NCI-H1048 (cell line): ENCODE measurements around the gene GCH1.
"Not testable (repeated sequence)": the region's sequence is repeated elsewhere in the genome, so short reads cannot be mapped to it uniquely, and the experiment has no call there.

ENCODE experiments used
- DNase-seq: peaks from one replicate; lab custom pipeline; 2025; lab: John Stamatoyannopoulos, UW

Gene GCH1

GRCh38 chr14:54908190-54908589, 5.6 kb upstream of the GCH1 start:
- DNase-seq, result no peak

GRCh38 chr14:54906075-54906474, 3.4 kb upstream of the GCH1 start:
- DNase-seq, result no peak

- no peak for DNase-seq
These were observed 494 bp downstream of the GCH1 start for GRCh38 chr14:54902143-54902520.

- DNase-seq, result no peak
These were observed 1.1 kb downstream of the GCH1 start for GRCh38 chr14:54901380-54902142.

- no peak for DNase-seq
These were observed 3.1 kb downstream of the GCH1 start for GRCh38 chr14:54899573-54899972.

- DNase-seq, result not testable (repeated sequence)
These were observed 4.6 kb downstream of the GCH1 start for GRCh38 chr14:54897809-54898555.

- no peak for DNase-seq
These were observed 6.9 kb downstream of the GCH1 start for GRCh38 chr14:54895683-54896082.

GRCh38 chr14:54894995-54895394, 7.6 kb downstream of the GCH1 start:
- no peak for DNase-seq

- DNase-seq, result peak; percentile 31
These were observed 9.4 kb downstream of the GCH1 start for GRCh38 chr14:54893151-54893760.

GRCh38 chr14:54891471-54892245, 11.0 kb downstream of the GCH1 start:
- DNase-seq, result no peak

GRCh38 chr14:54890788-54891187, 11.8 kb downstream of the GCH1 start:
- no peak for DNase-seq

- DNase-seq, result no peak
These were observed 12.7 kb downstream of the GCH1 start for GRCh38 chr14:54889919-54890318.

GRCh38 chr14:54882521-54882920, 20.1 kb downstream of the GCH1 start:
- no peak for DNase-seq

GRCh38 chr14:54881761-54882401, 20.7 kb downstream of the GCH1 start:
- DNase-seq, result no peak

- no peak for DNase-seq
These were observed 21.3 kb downstream of the GCH1 start for GRCh38 chr14:54881235-54881760.

GRCh38 chr14:54877703-54878021, 25.0 kb downstream of the GCH1 start:
- DNase-seq, result no peak

- peak; percentile 21 for DNase-seq
These were observed 25.5 kb downstream of the GCH1 start for GRCh38 chr14:54877015-54877702.

- not testable (repeated sequence) for DNase-seq
These were observed 27.0 kb downstream of the GCH1 start for GRCh38 chr14:54875648-54876047.

GRCh38 chr14:54870154-54871090, 32.2 kb downstream of the GCH1 start:
- DNase-seq, result not testable (repeated sequence)

- no peak for DNase-seq
These were observed 35.6 kb downstream of the GCH1 start for GRCh38 chr14:54867011-54867410.
